ENCODE results near the gene ICA1. TPM values are rescaled to one million over a fixed set of nuclear protein-coding genes. Genes with fewer than 3 reads are reported as not detected.

Gene ICA1
- total RNA-seq, 1 experiment from 2014 or later, result 28.8 TPM

DNA sequence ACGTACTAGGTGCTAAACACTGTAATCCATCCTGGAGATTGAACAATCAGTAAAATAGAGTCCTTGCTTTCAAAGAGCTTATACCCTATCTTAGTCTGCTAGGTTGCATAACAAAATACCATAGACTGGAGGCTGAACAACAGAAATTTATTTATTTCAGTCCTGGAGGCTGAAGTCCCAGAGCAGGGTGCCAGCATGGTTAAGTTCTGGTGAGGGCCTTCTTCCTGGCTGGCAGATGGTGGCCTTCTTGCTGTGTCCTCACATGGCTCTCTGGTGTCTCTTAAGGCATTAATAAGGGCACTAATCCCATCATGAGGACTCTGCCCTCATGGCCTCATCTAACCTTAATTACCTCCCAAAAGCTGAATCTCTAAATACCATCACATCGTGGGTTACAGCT is 43.1 kb upstream of the ICA1 start:
- H4K20me1 ChIP-seq (ENCODE audit: control insufficient read depth, insufficient read depth, insufficient read length), result no peaks in the 10 kb centered on the region

More for the DNA sequence above, 43.1 kb upstream of the ICA1 start:
- H3K23me2 ChIP-seq (ENCODE audit: insufficient read length, low read depth, low read length, poor library complexity, severe bottlenecking), result no peaks in the 10 kb centered on the region
- no peaks in the 10 kb centered on the region; the same call in 1 of the 2 replicates for H3K4me1 ChIP-seq (ENCODE audit: insufficient read depth, low read length)
- no peak overlapping the region for H3T11ph ChIP-seq (ENCODE audit: low read length)
- H2BK5ac ChIP-seq (ENCODE audit: insufficient read length, low read length), result no peak overlapping the region
- H3K36me3 Mint-ChIP-seq (ENCODE audit: insufficient read depth in 1 of 3, low read depth in 3 of 3), result peaks cover 12 to 23% (median 13%) of the 10 kb centered on the region in 3 experiments
- no peak overlapping the region for H3K14ac ChIP-seq (ENCODE audit: insufficient read depth, low read length)
- peaks cover 5 to 16% of the 10 kb centered on the region in 2 experiments; a peak in 3 of 4 replicates for H3K4me1 Mint-ChIP-seq
- no peaks in the 10 kb centered on the region for H3K9me3 ChIP-seq (ENCODE audit: control insufficient read depth, low read depth, low read length)
- H3K23ac ChIP-seq (ENCODE audit: insufficient read length, low read depth, low read length), result no peak overlapping the region
- no peak overlapping the region for H3K27ac ChIP-seq (ENCODE audit: insufficient read length, low read depth, low read length)
- no peaks in the 10 kb centered on the region for H3K27me3 Mint-ChIP-seq (ENCODE audit: low read depth)
- H3K27ac Mint-ChIP-seq, result no peak overlapping the region
- H3K79me2 ChIP-seq (ENCODE audit: insufficient read depth, low read length), result no peaks in the 10 kb centered on the region
- DNase-seq, result no peak
- H4K5ac ChIP-seq (ENCODE audit: insufficient read length, low read depth, low read length), result no peak overlapping the region
- peaks cover 3 to 11% of the 10 kb centered on the region in 2 experiments for H3K9me3 Mint-ChIP-seq
- no peak overlapping the region for H3K4me3 Mint-ChIP-seq
- H2BK12ac ChIP-seq (ENCODE audit: insufficient read length, low read depth, low read length), result no peak overlapping the region
- no peaks in the 10 kb centered on the region for H3K79me1 ChIP-seq (ENCODE audit: insufficient read depth, low read depth, low read length, poor library complexity, severe bottlenecking)
- H2BK20ac ChIP-seq (ENCODE audit: low read depth, low read length, poor library complexity, severe bottlenecking), result no peak overlapping the region
- WGBS (ENCODE audit: extremely low coverage, insufficient read length, low lambda C conversion rate), result no CpG with 5 or more reads among the region's 2 CpGs
- H2AFZ ChIP-seq (ENCODE audit: low read length), result no peak overlapping the region
- no peaks in the 10 kb centered on the region for H3K27me3 ChIP-seq (ENCODE audit: insufficient read depth, low read length)
- no peak overlapping the region for H4K91ac ChIP-seq (ENCODE audit: insufficient read length, low read depth, low read length)
- no peak overlapping the region for H3K18ac ChIP-seq (ENCODE audit: insufficient read length, low read depth, low read length)
- H2BK120ac ChIP-seq (ENCODE audit: low read depth, low read length, poor library complexity, severe bottlenecking), result no peak overlapping the region
- H3K9ac ChIP-seq (ENCODE audit: extremely low read depth, insufficient read length, low read length), result no peak overlapping the region
- H4K8ac ChIP-seq (replicated peaks; ENCODE audit: insufficient read length, low read depth, low read length), result no peak overlapping the region
- H2AK5ac ChIP-seq (ENCODE audit: insufficient read length, low read length), result no peak overlapping the region
- no peak overlapping the region for H3K4ac ChIP-seq (ENCODE audit: low read depth, low read length)
- TF ChIP-seq, protein P1, sequence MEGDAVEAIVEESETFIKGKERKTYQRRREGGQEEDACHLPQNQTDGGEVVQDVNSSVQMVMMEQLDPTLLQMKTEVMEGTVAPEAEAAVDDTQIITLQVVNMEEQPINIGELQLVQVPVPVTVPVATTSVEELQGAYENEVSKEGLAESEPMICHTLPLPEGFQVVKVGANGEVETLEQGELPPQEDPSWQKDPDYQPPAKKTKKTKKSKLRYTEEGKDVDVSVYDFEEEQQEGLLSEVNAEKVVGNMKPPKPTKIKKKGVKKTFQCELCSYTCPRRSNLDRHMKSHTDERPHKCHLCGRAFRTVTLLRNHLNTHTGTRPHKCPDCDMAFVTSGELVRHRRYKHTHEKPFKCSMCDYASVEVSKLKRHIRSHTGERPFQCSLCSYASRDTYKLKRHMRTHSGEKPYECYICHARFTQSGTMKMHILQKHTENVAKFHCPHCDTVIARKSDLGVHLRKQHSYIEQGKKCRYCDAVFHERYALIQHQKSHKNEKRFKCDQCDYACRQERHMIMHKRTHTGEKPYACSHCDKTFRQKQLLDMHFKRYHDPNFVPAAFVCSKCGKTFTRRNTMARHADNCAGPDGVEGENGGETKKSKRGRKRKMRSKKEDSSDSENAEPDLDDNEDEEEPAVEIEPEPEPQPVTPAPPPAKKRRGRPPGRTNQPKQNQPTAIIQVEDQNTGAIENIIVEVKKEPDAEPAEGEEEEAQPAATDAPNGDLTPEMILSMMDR (conservative IDR thresholded peaks at IDR 0.05), result no peak
- no peak overlapping the region for H3K4me2 ChIP-seq (ENCODE audit: insufficient read depth, insufficient read length, low read length)
- no peak overlapping the region for H3K56ac ChIP-seq (ENCODE audit: insufficient read length, low read depth, low read length)
- H2BK15ac ChIP-seq (ENCODE audit: low read depth, low read length), result no peak overlapping the region

All from H9 (cell line).